GM06990 (cell line): Measurements from ENCODE around the gene GGPS1.

Experiments used
- DNase-seq: peaks from one replicate; pipeline ENCODE4 v3.0.0-alpha.2; 2011; ENCODE audit not compliant: insufficient read length; ENCODE audit errors: extremely low read depth
- H3K27me3 ChIP-seq: replicated peaks from 2 replicates; pipeline ENCODE4 v1.6.0; 2011; ENCODE audit warnings: low read length; ENCODE audit not compliant: control insufficient read depth, insufficient read depth
- H3K36me3 ChIP-seq: 2 replicates; pipeline ENCODE4 v1.5.1; 2011; ENCODE audit warnings: low read length; ENCODE audit not compliant: control insufficient read depth, insufficient read depth
- H3K4me3 ChIP-seq: replicated peaks from 2 replicates; pipeline ENCODE4 v1.5.1; 2011; ENCODE audit warnings: low read depth, mild to moderate bottlenecking, control low read depth, low read length
- CTCF ChIP-seq: IDR thresholded peaks from 2 replicates; pipeline ENCODE4 v1.5.1; 2011; ENCODE audit warnings: low read length, control low read depth, mild to moderate bottlenecking, inconsistent platforms; ENCODE audit not compliant: insufficient read depth, poor library complexity, severe bottlenecking

The GGPS1 gene

GRCh38 chr1:235313262-235313661 is 15.1 kb upstream of the GGPS1 start:
- no peak for DNase-seq
- Histone ChIP-seq H3K4me3 (no peak overlapping the region), H3K36me3 (no peaks in the 10 kb centered on the region; the same call in 1 of the 2 replicates), H3K27me3 (no peaks in the 10 kb centered on the region)
- no peak for TF ChIP-seq CTCF

- no peak for DNase-seq
- Histone ChIP-seq H3K36me3 (peaks cover 1% of the 10 kb centered on the region; the same call in 1 of the 2 replicates), H3K27me3 (no peaks in the 10 kb centered on the region), H3K4me3 (no peak overlapping the region)
- no peak for TF ChIP-seq CTCF
Measured at GRCh38 chr1:235313931-235314678, 14.3 kb upstream of the GGPS1 start.

- DNase-seq, result no peak
- Histone ChIP-seq H3K4me3 (no peak overlapping the region), H3K36me3 (peaks cover 1% of the 10 kb centered on the region; the same call in 1 of the 2 replicates), H3K27me3 (no peaks in the 10 kb centered on the region)
- TF ChIP-seq CTCF, result no peak
Measured at GRCh38 chr1:235315173-235315572, 13.2 kb upstream of the GGPS1 start.

- no peak for DNase-seq
- no peak for TF ChIP-seq CTCF
- no peak overlapping the region for H3K4me3 ChIP-seq
- H3K27me3 ChIP-seq, result no peaks in the 10 kb centered on the region
- peaks cover 1% of the 10 kb centered on the region; the same call in 1 of the 2 replicates for H3K36me3 ChIP-seq
Measured at GRCh38 chr1:235315735-235316134, 12.6 kb upstream of the GGPS1 start.

- no peak for TF ChIP-seq CTCF
- DNase-seq, result no peak
- Histone ChIP-seq H3K36me3 (peaks cover 1% of the 10 kb centered on the region), H3K27me3 (no peaks in the 10 kb centered on the region), H3K4me3 (no peak overlapping the region)
Measured at GRCh38 chr1:235317168-235317567, 11.2 kb upstream of the GGPS1 start.
